HFFc6 (cell line): Measurements from ENCODE around the gene TBC1D7. TPM values are rescaled to one million over a fixed set of nuclear protein-coding genes. Genes with fewer than 3 reads are reported as not detected.

Experiments used
- DNase-seq: peaks from one replicate; pipeline ENCODE4 v3.0.0-alpha.2; 2018
- H3K27ac Mint-ChIP-seq: 2 replicates; pipeline ENCODE4 v1.8.0; 2020; ENCODE audit warnings: mild to moderate bottlenecking, mixed read lengths
- H3K27me3 Mint-ChIP-seq: 2 replicates; pipeline ENCODE4 v1.8.0; 2021; ENCODE audit warnings: mild to moderate bottlenecking, moderate library complexity, mixed read lengths; ENCODE audit not compliant: insufficient read depth
- H3K36me3 Mint-ChIP-seq: 2 replicates; pipeline ENCODE4 v1.8.0; 2021; ENCODE audit warnings: low read depth, mixed read lengths
- H3K4me1 Mint-ChIP-seq: 2 replicates; pipeline ENCODE4 v1.8.0; 2020; ENCODE audit warnings: low read depth, mixed read lengths
- H3K4me3 Mint-ChIP-seq: 2 replicates; pipeline ENCODE4 v1.8.0; 2020; ENCODE audit warnings: mild to moderate bottlenecking, moderate library complexity, mixed read lengths
- H3K9me3 Mint-ChIP-seq: 2 replicates; pipeline ENCODE4 v1.8.0; 2020; ENCODE audit warnings: mild to moderate bottlenecking, mixed read lengths
- CTCF ChIP-seq: fragments of 200-600 bp; sonication (generic); IDR thresholded peaks from 2 replicates; pipeline ENCODE4 v1.5.0; 2021; ENCODE audit warnings: antibody characterized with exemption, mild to moderate bottlenecking
- long read RNA-seq: library from polyadenylated mRNA; unstranded; transcript quantifications from one replicate; pipeline ENCODE4 v2.0.0, GENCODE V29; 2019
- total RNA-seq, 6 experiments: library from RNA; stranded (reverse); fragmentation: NEBNext Ultra II Directional; extraction: Animal tissue kit (Norgen Biotek cat#: 25700); gene quantifications; 2 replicates in 1 of 6; 3 replicates in 5 of 6; pipeline ENCODE4 v1.2.3, GENCODE V29; 2021

TBC1D7 gene
- 10 to 100 TPM; 11.5 to 15.1 (median 14.6) TPM for total RNA-seq
- long read RNA-seq, transcript TBC1D7-204 (8 exons, 1,276 nt) = major isoform, 5 of 25 reads
- long read RNA-seq, partial matches to known transcripts = 3 of 25 reads
- long read RNA-seq, other reads (novel, unspliced or antisense) = 11 of 25 reads

GRCh38 chr6:13328076-13328874, at the start of gene TBC1D7:
TBC1D7 (minus strand) TSS chr6:13328537; CDS start chr6:13326898, 1,639 bp downstream.
- H3K36me3 Mint-ChIP-seq = peaks cover 5% of the 10 kb centered on the region; the same call in 1 of the 2 replicates
- peaks cover 27% of the 10 kb centered on the region for H3K4me1 Mint-ChIP-seq
- H3K4me3 Mint-ChIP-seq = peak within 1 kb of the TSS; percentile 96
- peak; percentile 91 for DNase-seq
- peaks cover 1% of the 10 kb centered on the region; the same call in 1 of the 2 replicates for H3K27me3 Mint-ChIP-seq
- H3K9me3 Mint-ChIP-seq = no peaks in the 10 kb centered on the region
- TF ChIP-seq CTCF = peak; percentile 54
- H3K27ac Mint-ChIP-seq = peak within 1 kb of the TSS; percentile 87

DNA sequence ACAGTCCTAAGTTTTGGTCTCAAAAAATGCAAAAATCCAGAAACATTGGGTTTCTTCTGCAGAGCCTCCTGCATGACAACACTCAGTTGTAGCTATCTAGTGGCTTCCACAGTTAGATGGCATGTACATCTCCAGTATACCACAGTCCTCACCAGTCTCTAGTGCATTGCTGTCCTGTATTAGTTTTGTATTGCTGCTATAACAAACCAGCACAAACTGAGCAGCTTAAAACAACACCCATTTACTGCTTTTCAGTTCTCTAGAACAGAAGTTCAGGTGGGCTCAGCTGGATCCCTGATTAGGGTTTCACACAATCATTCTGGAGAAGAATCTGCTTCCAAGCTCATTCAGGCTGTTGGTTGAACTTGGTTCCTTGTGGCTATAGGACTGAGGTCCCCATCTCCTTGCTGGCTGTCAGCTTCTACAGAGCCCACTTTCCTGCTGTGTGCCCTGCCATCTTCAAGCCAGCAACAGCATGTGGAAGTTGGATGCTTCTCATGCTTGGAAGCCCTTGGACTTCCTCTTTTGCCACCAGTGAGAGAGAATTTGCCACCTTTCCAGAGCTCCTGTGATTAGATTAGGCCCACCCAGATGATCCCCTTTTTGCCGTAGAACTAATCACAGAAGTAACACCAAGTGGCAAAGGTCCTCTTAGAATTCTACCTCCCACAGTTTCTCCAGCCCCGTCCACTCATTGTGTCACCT, 48.9 kb upstream of the TBC1D7 start:
- Mint-ChIP-seq H3K36me3 (no peaks in the 10 kb centered on the region), H3K4me3 (no peak overlapping the region), H3K9me3 (no peaks in the 10 kb centered on the region), H3K27ac (no peak overlapping the region), H3K27me3 (no peaks in the 10 kb centered on the region; the same call in 1 of the 2 replicates), H3K4me1 (peaks cover 18% of the 10 kb centered on the region)
- no peak for TF ChIP-seq CTCF
- DNase-seq = no peak

- Mint-ChIP-seq H3K27me3 (no peaks in the 10 kb centered on the region; the same call in 1 of the 2 replicates), H3K27ac (no peak overlapping the region), H3K4me3 (no peak overlapping the region), H3K4me1 (peaks cover 21% of the 10 kb centered on the region), H3K9me3 (no peaks in the 10 kb centered on the region), H3K36me3 (no peaks in the 10 kb centered on the region)
- DNase-seq = no peak
- TF ChIP-seq CTCF = no peak
These were observed 47.1 kb upstream of the TBC1D7 start for GRCh38 chr6:13375360-13375878.

DNA sequence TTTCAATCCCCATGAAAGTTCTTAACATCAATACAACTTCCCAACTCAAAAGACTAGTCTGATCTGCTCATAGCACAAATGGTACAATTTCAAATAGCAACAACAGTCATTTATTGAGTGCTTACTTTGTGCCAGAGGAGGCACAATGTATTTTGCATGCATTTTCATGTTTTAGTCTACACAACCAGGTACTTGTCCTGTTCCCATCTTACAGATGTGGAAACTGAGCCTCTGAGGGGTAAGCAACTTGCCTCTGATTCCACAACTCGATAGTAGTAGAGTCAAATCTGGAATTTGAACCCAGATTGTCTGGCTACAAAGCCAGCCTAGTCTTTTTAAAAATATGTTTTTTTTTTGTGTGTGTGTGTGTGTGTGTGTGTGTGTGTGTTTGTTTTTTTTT, 45.6 kb upstream of the TBC1D7 start:
- H3K27ac Mint-ChIP-seq = no peak overlapping the region

More for the DNA sequence above, 45.6 kb upstream of the TBC1D7 start:
- peaks cover 22% of the 10 kb centered on the region for H3K4me1 Mint-ChIP-seq
- TF ChIP-seq CTCF = no peak
- DNase-seq = no peak
- no peaks in the 10 kb centered on the region for H3K9me3 Mint-ChIP-seq
- H3K36me3 Mint-ChIP-seq = no peaks in the 10 kb centered on the region
- H3K4me3 Mint-ChIP-seq = no peak overlapping the region
- H3K27me3 Mint-ChIP-seq = no peaks in the 10 kb centered on the region; the same call in 1 of the 2 replicates
